GM18519 (cell line): ENCODE data around the gene ZNF670.
"Not testable (repeated sequence)": the region's sequence is repeated elsewhere in the genome, so short reads cannot be mapped to it uniquely, and the experiment has no call there.

Experiments
- ATAC-seq: cut with Tn5 transposase; IDR thresholded peaks from one replicate; pipeline ENCODE4 v1.9.1; 2021; ENCODE audit warnings: mild to moderate bottlenecking, moderate library complexity; ENCODE audit not compliant: unreplicated experiment, low FRiP score

Gene ZNF670

DNA sequence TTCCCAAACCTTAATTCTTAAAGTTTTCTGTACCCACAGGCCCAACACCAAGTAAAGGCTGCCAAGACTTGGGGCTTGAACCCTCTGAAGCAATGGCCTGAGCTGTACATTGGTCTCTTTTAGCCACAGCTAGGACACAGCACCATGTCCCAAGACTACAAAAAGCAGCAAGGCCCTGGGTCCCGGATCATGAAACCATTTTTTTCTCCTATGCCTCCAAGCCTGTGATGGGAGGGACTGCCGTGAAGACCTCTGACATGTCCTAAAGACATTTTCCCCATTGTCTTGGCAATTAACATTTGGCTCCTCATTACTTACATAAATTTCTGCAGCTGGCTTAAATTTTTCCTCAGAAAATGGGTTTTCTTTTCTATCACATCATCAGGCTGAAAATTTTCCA, 30.9 kb downstream of the ZNF670 start:
- no peak for ATAC-seq

DNA sequence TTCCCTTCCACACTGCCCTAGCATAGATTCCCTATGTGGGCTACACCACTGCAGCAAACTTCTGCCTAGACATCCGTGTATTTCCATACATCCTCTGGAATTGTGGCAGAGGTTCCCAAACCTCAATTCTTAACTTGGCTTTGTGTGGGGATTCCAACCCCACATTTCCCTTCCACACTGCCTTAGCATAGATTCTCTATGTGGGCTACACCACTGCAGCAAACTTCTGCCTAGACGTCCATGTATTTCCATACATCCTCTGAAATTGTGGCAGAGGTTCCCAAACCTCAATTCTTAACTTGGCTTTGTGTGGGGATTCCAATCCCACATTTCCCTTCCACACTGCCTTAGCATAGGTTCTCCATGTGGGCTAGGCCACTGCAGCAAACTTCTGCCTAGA, 31.4 kb downstream of the ZNF670 start:
- ATAC-seq: no peak

DNA sequence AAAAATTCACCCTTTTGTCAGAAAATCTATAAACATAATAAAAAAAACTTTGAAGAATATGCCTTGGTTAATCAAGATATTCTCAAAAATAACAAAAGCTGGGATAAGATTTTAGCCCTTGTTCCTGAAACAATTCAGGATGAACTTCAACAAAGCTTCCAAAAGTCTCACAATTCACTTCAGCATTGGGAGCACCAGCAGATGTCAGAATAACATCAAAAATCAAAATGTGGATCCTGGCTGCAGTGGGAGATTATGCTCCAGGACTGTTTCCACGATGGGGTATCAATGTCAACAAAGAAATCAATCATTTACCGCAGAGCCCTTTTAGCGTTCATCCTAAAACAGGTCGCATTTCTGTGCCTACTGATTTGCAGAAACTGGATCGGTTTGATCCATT, 35.2 kb downstream of the ZNF670 start:
- ATAC-seq: no peak

DNA sequence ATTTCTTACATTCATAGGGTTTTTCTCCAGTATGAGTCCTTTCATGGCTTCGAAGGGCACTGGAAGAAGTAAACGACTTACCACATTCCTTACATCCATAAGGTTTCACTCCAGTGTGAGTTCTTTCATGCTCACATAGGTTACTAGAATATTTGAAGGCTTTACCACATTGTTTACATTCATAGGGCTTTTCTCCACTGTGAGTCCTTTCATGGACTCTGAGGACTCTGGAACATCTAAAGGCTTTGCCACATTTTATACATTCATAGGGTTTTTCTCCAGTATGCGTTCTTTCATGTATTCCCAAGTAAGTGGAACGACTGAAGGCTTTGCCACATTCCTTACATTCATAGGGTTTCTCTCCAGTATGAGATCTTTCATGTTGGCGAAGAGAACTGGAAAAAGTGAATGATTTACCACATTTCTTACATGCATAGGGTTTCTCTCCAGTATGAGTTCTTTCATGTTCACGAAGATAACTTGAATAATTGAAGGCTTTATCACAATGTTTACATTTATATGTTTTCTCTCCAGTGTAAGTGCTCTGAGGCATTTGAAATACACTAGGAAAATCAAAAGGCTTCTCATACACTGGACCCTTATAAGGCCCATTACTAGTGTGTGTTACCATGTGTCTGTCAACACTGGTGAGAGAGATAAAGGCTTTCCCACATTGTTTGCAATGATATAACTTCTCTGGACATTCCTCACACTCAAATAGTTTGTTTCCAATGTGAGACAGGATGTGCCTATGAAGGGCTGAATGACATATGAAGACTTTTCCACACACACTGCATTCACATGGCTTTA, 40.9 kb downstream of the ZNF670 start:
- no peak for ATAC-seq

DNA sequence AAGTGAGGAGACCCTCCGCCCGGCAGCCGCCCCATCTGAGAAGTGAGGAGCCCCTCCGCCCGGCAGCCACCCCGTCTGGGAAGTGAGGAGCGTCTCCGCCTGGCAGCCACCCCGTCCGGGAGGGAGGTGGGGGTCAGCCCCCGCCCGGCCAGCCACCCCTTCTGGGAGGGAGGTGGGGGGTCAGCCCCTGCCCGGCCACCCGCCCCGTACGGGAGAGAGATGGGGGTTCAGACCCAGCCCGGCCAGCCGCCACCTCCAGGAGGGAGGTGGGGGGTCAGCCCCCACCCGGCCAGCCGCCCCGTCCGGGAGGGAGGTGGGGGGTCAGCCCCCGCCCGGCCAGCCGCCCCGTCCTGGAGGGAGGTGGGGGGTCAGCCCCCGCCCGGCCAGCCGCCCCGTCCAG, 46.3 kb downstream of the ZNF670 start:
- not testable (repeated sequence) for ATAC-seq
